DOHH2 (cell line): Measurements from ENCODE around the gene BMP7.

Source experiments
- EZH2phosphoT487 ChIP-seq: fragments of 200-600 bp; sonication (generic); IDR thresholded peaks from 2 replicates; pipeline ENCODE4 v1.6.1; 2017; ENCODE audit warnings: borderline replicate concordance, mild to moderate bottlenecking, antibody characterized with exemption, low read length, moderate library complexity, mixed read lengths
- TF ChIP-seq, protein P1 (sequence below): fragments of 200-600 bp; sonication (generic); IDR thresholded peaks from one replicate; pipeline ENCODE4 v1.5.1; 2014; ENCODE audit warnings: antibody characterized with exemption, mild to moderate bottlenecking, low read depth, low read length; ENCODE audit not compliant: poor library complexity, severe bottlenecking

DNA sequence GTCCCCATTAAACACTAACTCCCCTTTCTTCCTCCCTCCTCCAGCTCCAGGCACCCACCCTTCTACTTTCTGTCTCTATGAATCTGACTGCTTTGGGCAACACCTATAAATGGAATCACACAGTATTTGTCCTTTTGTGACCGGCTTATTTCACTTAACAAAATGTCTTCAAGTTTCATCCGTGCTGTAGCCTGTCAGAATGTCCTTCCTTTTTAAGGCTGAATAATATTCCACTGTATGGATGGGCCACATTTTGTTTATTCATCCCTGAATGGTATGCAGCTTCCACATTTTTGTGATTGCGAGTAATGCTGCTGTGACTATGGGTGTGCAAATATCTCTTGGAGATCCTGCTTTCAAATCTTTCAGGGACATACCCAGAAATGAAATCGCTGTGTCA is 28.4 kb downstream of the BMP7 start:
- TF ChIP-seq, protein P1, sequence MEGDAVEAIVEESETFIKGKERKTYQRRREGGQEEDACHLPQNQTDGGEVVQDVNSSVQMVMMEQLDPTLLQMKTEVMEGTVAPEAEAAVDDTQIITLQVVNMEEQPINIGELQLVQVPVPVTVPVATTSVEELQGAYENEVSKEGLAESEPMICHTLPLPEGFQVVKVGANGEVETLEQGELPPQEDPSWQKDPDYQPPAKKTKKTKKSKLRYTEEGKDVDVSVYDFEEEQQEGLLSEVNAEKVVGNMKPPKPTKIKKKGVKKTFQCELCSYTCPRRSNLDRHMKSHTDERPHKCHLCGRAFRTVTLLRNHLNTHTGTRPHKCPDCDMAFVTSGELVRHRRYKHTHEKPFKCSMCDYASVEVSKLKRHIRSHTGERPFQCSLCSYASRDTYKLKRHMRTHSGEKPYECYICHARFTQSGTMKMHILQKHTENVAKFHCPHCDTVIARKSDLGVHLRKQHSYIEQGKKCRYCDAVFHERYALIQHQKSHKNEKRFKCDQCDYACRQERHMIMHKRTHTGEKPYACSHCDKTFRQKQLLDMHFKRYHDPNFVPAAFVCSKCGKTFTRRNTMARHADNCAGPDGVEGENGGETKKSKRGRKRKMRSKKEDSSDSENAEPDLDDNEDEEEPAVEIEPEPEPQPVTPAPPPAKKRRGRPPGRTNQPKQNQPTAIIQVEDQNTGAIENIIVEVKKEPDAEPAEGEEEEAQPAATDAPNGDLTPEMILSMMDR, result no peak
- no peak for TF ChIP-seq EZH2phosphoT487
